Measurements from ENCODE around the gene SMARCD3.

SMARCD3 gene

DNA sequence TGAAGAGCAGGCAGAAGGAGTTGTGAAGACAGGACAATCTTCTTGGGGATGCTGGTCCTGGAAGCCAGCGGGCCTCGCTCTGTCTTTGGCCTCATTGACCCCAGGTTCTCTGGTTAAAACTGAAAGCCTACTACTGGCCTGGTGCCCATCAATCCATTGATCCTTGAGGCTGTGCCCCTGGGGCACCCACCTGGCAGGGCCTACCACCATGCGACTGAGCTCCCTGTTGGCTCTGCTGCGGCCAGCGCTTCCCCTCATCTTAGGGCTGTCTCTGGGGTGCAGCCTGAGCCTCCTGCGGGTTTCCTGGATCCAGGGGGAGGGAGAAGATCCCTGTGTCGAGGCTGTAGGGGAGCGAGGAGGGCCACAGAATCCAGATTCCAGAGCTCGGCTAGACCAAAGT, 14.7 kb downstream of the SMARCD3 start:
- no peak for DNase-seq

DNA sequence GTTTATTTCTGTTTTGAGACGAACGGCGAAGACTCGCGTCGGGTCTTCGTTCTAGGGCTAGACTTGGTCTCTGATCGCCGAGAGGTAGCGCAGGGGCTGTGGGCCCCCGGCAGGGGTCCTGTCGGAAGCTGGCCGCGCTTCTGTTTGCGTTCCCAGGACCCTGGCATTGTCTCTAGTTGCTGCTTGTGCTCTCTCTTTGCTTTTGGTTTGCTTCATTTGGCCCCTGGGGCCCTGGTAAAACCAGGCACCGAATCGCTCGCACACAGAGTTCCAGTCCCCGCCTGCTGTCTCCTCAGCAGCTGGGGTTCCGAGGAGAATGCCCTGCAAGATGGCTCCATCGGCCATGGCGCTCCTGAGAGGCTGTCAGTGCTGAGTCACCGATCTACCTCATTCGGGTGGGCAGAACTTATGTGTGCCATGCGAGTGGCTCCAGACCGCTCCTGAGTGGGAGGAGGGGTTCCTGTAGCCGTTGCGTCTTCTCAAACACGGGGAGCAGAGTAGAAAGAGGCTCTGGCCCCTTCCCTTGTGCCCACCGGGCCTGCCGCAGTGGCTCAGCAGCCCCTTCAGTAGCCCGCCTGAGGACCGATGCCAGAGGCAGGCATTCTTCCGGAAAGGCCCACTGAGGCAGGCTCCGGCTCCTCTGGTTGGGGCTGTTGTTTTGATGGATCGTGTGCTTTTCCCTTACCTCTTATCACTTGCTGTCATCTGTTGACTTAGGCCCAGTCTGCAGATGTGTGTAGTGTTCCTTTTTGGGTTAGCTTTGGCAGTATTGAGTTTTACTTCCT, 15.4 kb downstream of the SMARCD3 start:
- peak; percentile 24 to 52 for DNase-seq

DNA sequence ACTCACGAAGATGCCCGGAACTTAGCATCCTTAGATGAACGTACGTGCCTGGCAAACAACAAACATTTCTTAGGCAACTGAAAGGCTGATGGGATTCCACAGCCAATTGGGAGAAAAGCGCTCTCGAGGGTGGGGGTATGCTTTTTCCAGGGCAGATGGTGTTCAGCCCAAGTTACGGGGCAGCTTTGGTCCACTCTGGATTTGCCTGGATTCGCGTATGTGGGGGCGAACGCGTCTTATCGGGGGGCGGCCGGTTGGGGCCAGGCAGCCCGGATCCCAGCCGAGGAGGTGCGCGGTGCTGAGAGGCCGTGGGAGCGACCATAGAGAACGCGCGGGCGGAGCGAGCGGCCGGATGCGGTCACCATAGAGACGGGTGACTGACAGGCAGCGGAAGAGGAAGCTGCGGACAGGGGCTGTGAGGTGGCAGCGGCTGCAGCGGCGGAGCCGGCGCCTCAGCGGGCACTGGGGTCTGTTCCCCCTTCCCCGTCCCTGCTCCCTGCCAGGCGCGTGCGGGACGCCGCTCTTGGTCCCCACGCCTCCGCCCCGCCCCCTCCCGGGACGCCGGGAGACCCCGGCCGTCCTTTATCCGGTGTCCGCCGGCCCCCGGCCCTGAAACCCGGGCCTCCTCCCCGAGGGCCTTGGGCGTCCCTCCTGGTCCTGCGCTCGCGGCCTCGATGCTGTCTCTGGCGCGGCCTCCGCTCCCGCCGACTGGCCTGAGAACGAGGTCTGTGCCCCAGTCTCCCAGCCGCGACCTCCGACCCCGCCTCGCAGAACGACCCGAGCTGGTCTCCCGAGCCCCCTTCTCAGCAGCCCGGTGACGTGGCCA, 16.2 kb downstream of the SMARCD3 start, which contains the start of gene CHPF2:
Gene CHPF2 (plus strand): TSS at position 393 of the 826 bp plus-strand sequence. CDS start 1,529 bp downstream, outside the sequence.
- peak; percentile 87 to 93 for DNase-seq

DNA sequence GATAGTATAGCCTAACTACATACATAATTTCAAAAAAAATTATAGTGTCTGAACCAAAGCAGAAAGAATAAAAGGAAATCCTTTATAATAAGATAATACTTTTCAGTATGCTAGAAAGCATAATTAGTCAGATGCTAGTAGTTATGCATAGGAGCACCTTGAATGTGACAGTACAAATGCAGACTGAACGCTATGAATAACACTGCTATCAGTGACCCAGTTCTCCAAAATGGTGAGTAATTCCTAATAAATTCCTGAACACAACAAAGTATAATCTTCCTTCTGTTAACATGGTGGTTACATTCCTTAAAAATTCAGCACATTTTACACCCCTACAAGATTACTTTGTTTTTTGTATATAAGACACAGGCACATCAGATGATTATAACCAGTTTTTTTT, 17.4 kb downstream of the SMARCD3 start:
- no peak for DNase-seq

DNA sequence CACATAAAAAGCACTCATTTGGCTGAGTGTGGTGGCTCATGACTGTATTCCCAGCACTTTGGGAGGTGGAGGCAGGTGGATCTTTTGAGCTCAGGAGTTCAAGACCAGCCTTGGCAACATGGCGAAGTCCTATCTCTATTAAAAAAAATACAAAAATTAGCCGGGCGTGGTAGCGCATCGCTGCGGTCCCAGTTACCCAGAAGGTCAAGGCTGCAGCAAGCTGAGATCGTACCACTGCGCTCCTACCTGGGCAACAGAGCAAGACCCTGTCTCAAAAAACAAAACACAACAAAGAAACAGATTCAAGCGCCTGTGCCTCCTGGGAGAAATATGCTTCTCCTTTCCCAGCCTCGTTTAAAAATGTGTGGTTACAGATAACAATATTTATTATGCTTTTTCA, 19.2 kb downstream of the SMARCD3 start:
- DNase-seq, result no peak

DNA sequence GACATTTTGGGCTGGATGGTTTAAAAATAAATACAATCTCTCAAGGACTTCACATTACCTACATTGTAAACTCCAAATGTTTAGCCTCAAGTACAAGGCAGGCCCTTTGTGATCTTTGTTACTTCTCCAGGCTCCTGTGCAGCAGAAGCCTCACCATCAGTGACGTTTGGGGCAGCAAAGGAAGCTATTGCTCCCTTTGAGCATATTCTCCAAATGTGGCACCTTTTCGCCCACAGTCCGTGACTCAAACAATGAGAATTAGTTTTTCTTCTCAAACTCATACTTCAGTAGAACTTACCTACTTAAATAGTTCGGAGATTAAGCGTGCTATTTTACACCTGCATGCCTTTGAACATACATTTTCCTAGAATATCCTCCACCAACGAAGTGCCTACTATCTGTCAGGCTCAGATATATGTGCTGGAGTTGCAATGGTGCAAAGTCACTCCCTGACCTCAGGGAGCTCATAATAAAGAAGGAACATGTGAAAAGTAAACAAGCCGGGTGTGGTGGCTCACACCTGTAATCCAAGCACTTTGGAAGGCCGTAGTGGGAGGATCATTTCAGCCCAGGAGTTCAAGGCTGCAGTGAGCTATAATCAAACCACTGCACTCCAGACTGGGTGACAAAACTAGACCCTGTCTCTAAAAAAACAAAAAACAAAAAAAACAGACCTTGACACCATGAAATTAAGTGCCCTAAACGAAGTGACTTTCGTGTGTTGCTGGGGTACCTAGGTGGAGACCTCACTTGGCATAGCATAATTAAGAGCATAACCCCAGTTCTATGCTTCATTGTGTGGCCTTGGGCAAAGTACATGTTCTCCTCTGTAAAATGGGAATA, 20.2 kb downstream of the SMARCD3 start:
- DNase-seq, result no peak

DNA sequence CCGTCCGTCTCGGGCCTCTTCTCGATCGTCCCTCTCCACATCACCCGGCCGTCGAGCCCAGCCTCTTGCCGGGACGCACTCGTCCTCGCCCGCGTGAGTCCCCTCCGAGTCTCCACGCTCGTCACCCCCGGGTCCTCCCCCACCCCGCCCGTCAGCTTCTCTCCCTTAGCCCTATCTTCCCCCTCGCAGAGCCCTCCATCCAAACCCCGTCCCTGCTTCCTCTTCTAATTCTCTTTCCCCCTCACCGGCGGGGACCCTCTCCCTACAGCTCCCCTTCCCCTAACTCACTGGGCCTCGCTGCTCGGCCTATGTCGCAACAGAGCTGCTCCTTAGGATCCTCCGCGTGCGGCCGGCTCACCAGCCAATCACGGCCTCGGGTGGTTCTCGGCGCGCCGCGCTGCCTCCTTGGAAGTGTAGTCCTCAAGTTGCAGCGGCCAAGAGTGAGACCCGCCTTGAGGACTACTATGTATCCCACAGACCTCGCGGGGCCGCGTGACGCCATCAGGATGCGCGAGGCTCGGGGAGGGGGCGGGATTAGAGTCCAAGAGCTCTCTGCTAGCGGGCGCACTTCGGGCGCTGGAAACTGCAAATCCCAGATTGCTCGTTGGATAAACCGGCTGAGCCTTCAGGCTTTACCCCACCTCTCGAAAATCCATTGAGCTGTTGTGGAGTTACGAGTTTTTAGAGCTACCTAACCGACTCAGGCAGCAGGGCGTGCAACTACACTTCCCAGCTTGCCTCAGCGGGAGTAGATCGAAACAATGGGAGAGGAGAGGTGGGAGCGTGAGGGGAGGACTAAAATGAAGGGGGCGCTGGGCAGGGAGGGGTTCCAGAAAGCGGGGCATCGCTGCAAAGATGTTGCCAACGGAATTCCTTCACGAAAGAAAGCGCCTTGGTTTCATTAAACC, 21.4 kb downstream of the SMARCD3 start, which contains the start of gene ABCF2:
Gene ABCF2 (minus strand): TSS at position 331 of the 908 bp plus-strand sequence. CDS start 747 bp downstream, outside the sequence.
- DNase-seq, result peak; percentile 99

DNA sequence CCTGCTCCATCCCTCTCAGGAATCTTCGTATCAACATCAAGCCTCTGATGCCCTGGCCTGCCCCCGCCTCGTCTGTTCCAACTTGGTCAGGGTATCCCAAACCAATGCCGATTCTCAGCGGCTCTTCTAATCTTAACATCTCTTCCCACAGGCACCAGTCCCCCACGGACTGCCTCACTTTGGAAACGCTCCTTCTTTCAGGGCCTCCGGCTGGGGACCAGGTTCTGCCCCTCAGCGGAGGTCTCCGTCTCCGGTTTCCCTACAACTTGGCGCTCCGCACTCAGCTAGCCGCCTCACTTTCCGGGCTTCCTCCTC, 22.0 kb downstream of the SMARCD3 start:
- DNase-seq, result no peak

DNA sequence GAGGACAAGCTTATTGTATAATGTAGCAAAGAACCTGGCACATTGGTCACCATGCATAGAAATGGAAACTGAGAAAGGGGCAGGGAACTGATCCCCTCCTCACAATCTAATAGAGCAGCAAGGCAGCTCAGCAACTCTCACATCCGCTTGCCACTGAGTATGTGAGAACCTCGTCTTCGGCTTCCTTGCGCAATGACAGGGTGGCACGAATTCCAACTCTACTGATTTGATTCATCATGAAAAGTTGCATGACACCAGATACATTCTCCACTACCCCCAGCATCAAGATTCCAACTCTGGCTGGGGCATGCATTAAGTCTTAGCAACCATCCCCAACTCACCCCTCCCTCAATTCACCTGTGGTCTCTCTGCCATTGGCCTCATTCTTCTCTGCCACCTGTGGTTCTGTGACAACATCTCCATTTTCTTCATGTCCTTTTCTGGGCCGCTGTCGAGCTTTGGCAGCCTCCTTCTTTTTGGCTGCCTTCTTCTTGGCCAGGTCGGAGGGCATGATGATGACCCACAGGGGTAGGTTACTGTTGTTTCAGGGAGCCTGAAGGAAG, 22.5 kb downstream of the SMARCD3 start:
- DNase-seq, result no peak

DNA sequence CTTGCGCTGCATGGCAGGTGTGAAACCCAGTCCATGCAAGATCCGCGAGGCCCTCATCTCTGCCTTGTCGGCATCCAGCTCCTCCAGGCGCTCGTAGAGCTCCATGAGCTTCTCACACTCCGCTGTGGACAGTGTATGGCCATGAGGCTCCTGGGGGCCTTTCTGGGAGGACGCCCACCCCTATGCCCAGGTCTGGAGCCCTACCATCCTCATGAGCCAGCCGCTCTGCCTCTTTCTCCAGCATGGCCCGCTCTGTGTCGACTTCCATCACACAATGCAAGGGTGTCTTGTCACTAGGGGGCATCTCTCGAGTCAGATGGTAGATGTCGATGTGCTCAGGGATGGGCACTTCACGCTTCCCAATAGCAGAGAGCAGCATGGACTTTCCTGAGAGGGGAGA, 24.8 kb downstream of the SMARCD3 start:
- DNase-seq, result no peak

DNA sequence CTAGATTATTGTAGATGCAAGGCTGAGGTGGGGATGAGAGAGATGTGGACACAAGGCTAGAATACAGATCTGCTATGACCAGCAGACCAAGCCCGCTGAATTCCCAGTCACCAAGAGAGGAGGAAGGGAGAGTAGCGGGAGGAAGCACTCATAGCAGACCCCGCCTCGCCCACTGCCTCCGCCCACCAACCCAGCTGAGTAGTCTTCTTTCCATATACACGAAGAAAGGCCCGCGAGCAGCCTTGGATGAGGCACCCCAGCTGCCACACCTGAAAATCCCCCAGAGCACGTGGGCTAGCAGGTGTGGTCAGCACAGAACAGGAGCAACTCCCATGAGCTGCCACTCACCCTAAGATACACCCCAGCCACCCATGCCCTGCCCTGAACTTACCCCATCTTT, 30.3 kb downstream of the SMARCD3 start:
- DNase-seq, result no peak

DNA sequence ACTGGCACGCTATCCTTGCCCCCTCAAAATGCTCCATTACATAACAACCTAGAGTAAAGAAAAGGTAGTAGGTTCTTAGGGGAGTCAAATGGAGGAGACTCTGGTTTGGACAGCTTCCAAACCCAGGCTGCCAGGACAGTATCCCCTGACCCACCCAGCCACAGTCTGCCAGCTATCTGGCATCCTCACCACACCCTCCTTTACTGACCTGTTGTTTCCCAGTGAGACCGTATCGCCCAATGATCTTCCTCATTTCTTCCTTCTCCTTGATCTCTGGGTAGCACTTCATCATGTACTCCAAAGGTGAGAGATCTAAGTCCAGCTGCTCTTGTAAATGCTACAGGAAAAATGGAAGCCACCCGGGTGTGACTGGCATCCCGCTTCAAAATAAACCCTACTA, 33.1 kb downstream of the SMARCD3 start:
- no peak for DNase-seq

DNA sequence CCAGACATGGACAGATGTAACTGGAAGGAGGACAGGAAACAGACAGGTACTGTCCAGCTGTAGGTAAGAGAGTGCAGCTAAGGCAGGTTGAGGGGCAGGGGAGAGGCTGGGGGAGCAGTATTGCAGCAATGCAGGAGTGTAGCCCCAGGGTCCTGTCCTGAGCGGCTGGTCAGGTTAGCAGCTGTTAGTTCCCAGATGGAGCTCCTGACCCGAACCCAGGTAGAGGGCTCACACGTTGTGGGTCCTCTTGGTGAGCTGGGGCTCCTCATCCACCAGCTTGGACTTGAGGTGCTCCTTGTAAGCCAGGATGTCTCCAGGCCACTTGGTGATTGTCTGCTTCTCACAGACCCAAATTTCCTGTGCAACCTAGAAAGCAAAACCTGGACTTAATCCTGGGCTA, 34.7 kb downstream of the SMARCD3 start:
- no peak for DNase-seq

DNA sequence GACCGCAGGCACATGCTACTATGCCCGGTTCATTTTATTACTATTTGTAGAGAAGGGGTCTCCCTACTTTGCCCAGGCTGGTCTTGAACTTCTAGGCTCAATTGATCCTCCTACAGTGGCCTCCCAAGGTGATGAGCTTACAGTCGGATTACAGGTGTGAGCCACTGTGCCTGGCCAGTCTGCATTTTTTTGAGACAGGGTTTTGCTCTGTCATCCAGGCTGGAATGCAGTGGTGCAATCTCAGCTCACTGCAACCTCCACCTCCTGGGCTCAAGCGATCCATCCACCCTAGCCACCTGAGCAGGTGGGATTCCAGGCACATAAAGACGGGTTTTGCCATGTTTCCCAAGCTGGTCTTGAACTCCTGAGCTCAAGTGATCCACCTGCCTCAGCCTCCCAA, 35.9 kb downstream of the SMARCD3 start:
- no peak for DNase-seq

DNA sequence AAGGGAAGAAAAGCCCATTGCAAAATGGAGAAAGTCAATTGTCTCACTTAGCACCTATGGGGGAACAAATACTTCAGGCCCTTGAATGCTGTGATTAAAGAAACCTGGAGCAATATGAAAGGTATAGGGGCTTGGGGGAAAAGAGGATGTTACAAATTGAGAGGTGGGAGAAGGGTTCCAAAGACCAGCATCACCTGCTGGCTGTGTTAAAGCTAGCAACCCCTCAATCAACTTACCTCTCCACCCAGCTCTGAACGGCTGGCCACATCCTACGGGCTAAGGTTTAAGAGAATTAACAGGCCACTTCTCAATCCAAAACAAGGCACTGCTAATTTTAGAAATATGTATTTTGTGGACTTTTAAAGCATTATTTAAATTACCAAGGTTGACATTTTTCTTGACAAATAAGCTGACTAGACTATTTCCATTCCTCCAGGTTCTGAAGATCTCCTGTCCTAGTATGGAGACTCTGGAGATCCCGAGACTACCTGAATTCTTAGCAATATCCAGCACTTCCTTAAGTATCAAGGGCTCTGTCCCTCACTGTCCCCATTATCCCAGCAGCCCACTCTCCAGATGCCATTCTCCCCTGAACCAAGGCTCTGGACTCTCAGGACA, 37.2 kb downstream of the SMARCD3 start:
- no peak for DNase-seq

DNA sequence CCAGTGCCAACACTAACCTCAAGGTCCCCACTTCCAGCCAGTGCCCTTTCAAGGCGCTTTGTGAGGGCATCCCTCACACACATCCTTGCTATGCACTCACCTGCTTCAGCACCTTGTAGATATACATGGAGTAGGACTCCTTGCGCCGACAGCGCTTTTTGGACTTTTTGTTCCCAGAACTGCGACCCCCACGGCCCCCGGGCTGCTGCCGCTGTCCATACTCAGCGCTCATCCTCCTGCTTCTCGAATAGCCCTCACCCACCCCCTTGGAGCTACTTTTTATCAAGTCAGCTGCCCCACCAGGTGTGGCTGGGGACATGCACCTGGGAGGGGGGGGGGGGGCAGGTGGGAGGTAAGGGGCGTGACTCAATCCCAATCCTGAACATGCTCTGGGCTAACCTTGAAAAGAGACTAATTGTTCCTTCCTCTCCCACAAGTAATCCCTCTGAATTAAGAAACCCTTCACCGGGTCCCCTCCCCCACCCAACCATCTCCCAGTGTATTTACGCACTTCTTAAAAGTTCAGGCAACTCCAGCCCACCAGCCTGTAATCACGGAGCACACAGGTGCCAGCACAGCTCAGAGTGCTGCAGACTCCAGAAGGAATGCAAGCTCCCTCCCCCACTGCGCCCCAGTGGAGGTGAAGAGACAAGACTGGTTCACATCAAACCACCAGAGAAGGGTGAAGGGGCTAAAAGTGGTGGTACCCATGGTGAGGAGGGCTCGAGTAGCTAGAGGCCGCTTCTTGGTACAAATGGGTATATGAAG, 38.2 kb downstream of the SMARCD3 start, which contains the start of gene H2BK1:
Gene H2BK1 (minus strand): TSS at position 402 of the 768 bp plus-strand sequence. CDS start 170 bp downstream, at position 232.
- DNase-seq, result no peak

DNA sequence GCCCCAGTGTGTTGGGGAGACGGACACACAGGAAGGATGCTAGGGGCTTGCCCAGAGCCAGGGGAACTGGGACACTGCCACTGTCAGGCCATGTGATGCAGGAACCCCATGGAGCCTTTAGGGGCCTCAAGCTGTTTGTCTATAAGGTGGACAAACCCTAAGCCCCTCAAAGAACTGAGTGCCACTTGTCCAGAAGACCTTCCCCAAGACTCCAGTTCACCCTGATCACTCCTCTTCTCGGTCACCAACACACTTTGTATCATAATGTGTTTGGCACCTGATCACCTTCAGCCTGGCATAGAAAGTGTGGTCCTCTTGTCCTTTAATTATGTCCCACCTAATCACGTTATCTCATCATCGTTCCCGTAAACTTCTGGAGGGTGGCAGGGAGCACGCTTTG, 38.9 kb downstream of the SMARCD3 start:
- no peak for DNase-seq

DNA sequence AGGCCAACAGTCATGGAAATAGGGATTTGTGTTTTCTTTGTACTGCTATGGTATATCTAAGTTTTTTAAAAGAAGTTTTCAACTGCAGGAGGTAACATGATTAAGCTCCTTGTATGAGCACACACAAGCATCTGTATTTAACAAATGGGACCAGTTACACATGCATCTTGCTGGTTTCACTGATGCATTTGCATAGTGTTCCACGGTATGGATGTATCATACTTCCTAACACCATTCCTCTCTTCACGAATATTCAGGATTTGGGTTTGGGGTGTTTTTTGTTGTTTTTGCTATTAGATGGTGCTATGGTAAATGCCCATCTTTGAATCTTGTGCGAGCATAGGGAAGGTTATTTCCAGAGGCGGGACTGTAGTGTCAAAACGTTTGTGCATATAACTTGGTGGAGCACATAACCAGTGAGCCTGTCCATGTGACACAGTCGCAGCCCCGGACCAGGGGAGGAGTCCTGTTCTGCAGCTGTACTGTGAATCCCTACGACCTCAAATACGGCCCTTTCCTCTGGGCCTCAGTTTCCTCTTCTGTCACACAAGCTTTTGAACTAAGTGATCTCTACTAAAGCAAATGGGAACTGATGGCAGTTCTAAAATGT, 40.1 kb downstream of the SMARCD3 start:
- no peak for DNase-seq

DNA sequence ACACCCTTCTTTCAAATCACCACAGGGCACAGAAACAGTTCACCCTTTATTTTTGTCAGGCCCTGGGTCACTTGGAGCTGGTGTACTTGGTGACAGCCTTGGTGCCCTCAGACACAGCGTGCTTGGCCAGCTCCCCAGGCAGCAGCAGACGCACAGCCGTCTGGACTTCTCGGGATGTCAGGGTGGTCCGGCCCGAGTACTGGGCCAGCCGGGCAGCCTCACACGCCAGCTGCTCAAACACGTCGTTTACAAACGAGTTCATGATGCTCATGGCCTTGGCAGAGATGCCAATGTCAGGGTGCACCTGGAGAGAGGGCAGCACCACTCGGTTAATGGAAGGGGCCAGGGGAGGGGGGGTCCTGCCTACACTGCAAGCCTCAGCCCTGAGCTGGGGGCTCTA, 40.7 kb downstream of the SMARCD3 start:
- no peak for DNase-seq

DNA sequence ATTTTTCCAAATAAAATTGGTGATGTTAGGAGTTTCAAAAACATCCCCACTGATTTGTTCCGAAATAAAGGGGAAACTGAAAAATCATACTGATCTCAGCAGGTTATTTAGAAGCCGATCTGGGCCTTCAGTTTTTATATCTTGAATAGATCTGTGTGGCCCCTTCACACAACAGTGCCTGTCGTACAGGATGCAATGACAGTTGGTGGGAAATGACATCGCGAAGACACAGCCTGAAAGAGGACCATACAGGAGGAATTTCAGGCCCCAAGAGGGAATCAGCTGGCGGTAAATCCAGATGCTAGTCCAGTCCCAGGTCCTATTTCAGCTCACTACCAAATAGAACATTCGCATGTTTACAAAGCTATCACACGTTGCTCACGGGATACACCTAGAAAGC, 41.2 kb downstream of the SMARCD3 start:
- no peak for DNase-seq

Measured in NCI-H2081 (cell line).